CD8-positive, alpha-beta memory T cell (primary cell): ENCODE measurements around the gene STK31. TPM values are rescaled to one million over a fixed set of nuclear protein-coding genes. Genes with fewer than 3 reads are reported as not detected.

Source experiments
- CTCF ChIA-PET: fragments of 350-600 bp; sonication (Branson Sonifier 250); formaldehyde crosslinking; loops from one replicate; lab custom pipeline; 2021; ENCODE audit warnings: antibody characterized with exemption; lab: Charles Lee
- POLR2A ChIA-PET: fragments of 350-600 bp; sonication (Branson Sonifier 250); formaldehyde crosslinking; loops from one replicate; lab custom pipeline; 2021; ENCODE audit warnings: antibody characterized with exemption; lab: Charles Lee
- DNase-seq, 5 donors: peaks; one replicate each; pipeline versions ENCODE4 v3.0.0 to v3.0.0-alpha.2; 2020 to 2022; ENCODE audit warnings: mixed read lengths in 1 of 5
- H3K27ac ChIP-seq: one replicate; pipeline ENCODE4 v1.7.0; 2013; ENCODE audit warnings: low read depth, mild to moderate bottlenecking, low read length, moderate library complexity
- H3K27me3 ChIP-seq: 2 replicates; pipeline ENCODE4 v1.7.0; 2013; ENCODE audit warnings: low read length, mild to moderate bottlenecking; ENCODE audit not compliant: insufficient read depth, poor library complexity, severe bottlenecking
- H3K36me3 ChIP-seq: 2 replicates; pipeline ENCODE4 v1.7.0; 2013; ENCODE audit warnings: mild to moderate bottlenecking, low read length, moderate library complexity; ENCODE audit not compliant: insufficient read depth
- H3K4me1 ChIP-seq: 2 replicates; pipeline ENCODE4 v1.7.0; 2013; ENCODE audit warnings: mild to moderate bottlenecking, low read length, moderate library complexity; ENCODE audit not compliant: insufficient read depth
- H3K4me3 ChIP-seq: 2 replicates; pipeline ENCODE4 v1.7.0; 2013; ENCODE audit warnings: mild to moderate bottlenecking, low read length
- H3K9me3 ChIP-seq: 2 replicates; pipeline ENCODE4 v1.7.0; 2013; ENCODE audit warnings: mild to moderate bottlenecking, low read length
- H3K27ac Mint-ChIP-seq, 8 donors: one replicate each; pipeline ENCODE4 v1.8.0; 2020 to 2021; ENCODE audit warnings: mixed read lengths in 8 of 8, mild to moderate bottlenecking in 6 of 8, inconsistent platforms in 3 of 8, moderate library complexity in 3 of 8
- H3K27me3 Mint-ChIP-seq, 2 donors: one replicate each; pipeline ENCODE4 v1.8.0; 2020 to 2021; ENCODE audit warnings: mixed read lengths in 2 of 2, mild to moderate bottlenecking in 1 of 2, moderate library complexity in 1 of 2
- H3K36me3 Mint-ChIP-seq, 3 donors: one replicate each; pipeline ENCODE4 v1.8.0; 2020 to 2021; ENCODE audit warnings: mixed read lengths in 3 of 3, inconsistent platforms in 1 of 3, mild to moderate bottlenecking in 1 of 3
- H3K4me1 Mint-ChIP-seq, 3 donors: one replicate each; pipeline ENCODE4 v1.8.0; 2020 to 2021; ENCODE audit warnings: mixed read lengths in 3 of 3, inconsistent platforms in 1 of 3, mild to moderate bottlenecking in 1 of 3
- H3K4me3 Mint-ChIP-seq, 7 donors: one replicate each; pipeline ENCODE4 v1.8.0; 2020 to 2021; ENCODE audit warnings: mixed read lengths in 7 of 7, mild to moderate bottlenecking in 6 of 7, moderate library complexity in 4 of 7, inconsistent platforms in 2 of 7
- H3K9me3 Mint-ChIP-seq, 5 donors: one replicate each; pipeline ENCODE4 v1.8.0; 2020 to 2022; ENCODE audit warnings: mixed read lengths in 5 of 5, mild to moderate bottlenecking in 3 of 5, moderate library complexity in 2 of 5, inconsistent platforms in 1 of 5
- polyA plus RNA-seq: library from polyadenylated mRNA; unstranded; fragments of 300-500 nt; fragmentation: Illumina TruSeq; gene quantifications from one replicate; pipeline ENCODE4 v1.2.3, GENCODE V29; 2021
- total RNA-seq, 2 experiments: library from RNA; stranded (reverse); gene quantifications; one replicate each; pipeline ENCODE4 v1.2.3, GENCODE V29; 2021

Gene STK31
- total and polyA plus RNA-seq, 3 experiments from 2014 or later: 0.07 to 0.15 (median 0.11) TPM

GRCh38 chr7:23696916-23697441 lies 13.0 kb upstream of the STK31 start:
- Histone ChIP-seq H3K4me1 (no peaks in the 10 kb centered on the region), H3K4me3 (no peak overlapping the region), H3K27ac (no peak overlapping the region), H3K27me3 (no peaks in the 10 kb centered on the region), H3K9me3 (no peaks in the 10 kb centered on the region), H3K36me3 (no peaks in the 10 kb centered on the region)
- Mint-ChIP-seq H3K4me1 (peaks cover 2 to 5% (median 3%) of the 10 kb centered on the region in 3 donors), H3K36me3 (peaks cover 10 to 33% (median 15%) of the 10 kb centered on the region in 3 donors), H3K4me3 (peak overlapping the region in 1 of 7 donors; percentile 67), H3K27ac (no peak overlapping the region), H3K9me3 (no peaks in the 10 kb centered on the region), H3K27me3 (no peaks in the 10 kb centered on the region)
- peak; percentile 27 to 69 (median 32) for DNase-seq
- ChIA-PET POLR2A (no interaction called here), CTCF (interaction anchor here (0.6 to 4.1 kb wide), 17 partner anchors 11 to 891 kb away, joined by 3 to 29 read pairs (median 4); partner anchors contain the start of genes FAM221A and STK31)

DNA sequence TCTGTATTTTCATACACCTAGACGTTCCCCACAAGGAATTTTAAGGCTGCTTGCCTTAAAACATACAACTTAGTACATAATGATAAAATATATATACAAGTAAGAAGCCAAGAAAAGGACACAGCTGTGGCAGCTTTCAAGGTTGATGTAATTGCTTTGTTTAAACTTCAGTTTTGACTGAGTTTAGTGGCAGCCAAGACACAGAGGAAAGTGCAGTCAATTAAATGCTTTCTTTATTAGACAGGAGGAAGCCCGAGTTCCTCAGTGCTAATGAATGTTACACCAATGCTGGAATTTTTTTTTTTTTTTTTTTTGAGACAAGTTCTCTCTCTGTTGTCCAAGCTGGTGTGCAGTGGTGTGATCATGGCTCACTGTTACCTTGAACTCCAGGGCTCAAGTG lies 11.2 kb upstream of the STK31 start:
- H3K36me3 Mint-ChIP-seq: peaks cover 14 to 32% (median 18%) of the 10 kb centered on the region in 3 donors
- Histone ChIP-seq H3K27me3 (no peaks in the 10 kb centered on the region), H3K27ac (no peak overlapping the region), H3K4me1 (no peaks in the 10 kb centered on the region), H3K9me3 (no peaks in the 10 kb centered on the region), H3K36me3 (no peaks in the 10 kb centered on the region), H3K4me3 (no peak overlapping the region)
- H3K4me1 Mint-ChIP-seq: peaks cover 2 to 5% (median 3%) of the 10 kb centered on the region in 3 donors
- no peak for DNase-seq
- no peak overlapping the region for H3K27ac Mint-ChIP-seq
- H3K27me3 Mint-ChIP-seq: no peaks in the 10 kb centered on the region
- ChIA-PET CTCF (interaction anchor here (0.9 to 3.6 kb wide), 5 partner anchors 11 to 426 kb away, joined by 3 to 18 read pairs (median 3); partner anchors contain the start of gene STK31), POLR2A (no interaction called here)
- no peak overlapping the region for H3K4me3 Mint-ChIP-seq
- no peaks in the 10 kb centered on the region for H3K9me3 Mint-ChIP-seq

- Mint-ChIP-seq H3K9me3 (peaks cover 0 to 7% (median 4%) of the 10 kb centered on the region in 5 donors), H3K27me3 (peaks cover 0 to 2% of the 10 kb centered on the region in 2 donors), H3K4me3 (no peak overlapping the region), H3K27ac (no peak overlapping the region), H3K36me3 (peaks cover 20 to 37% (median 25%) of the 10 kb centered on the region in 3 donors), H3K4me1 (peaks cover 2 to 5% (median 3%) of the 10 kb centered on the region in 3 donors)
- no peak for DNase-seq
- Histone ChIP-seq H3K27ac (no peak overlapping the region), H3K9me3 (no peaks in the 10 kb centered on the region), H3K27me3 (no peaks in the 10 kb centered on the region), H3K36me3 (no peaks in the 10 kb centered on the region), H3K4me3 (no peak overlapping the region), H3K4me1 (no peaks in the 10 kb centered on the region)
- ChIA-PET CTCF (interaction anchor here (1.1 kb wide), 1 partner anchor 129 kb away, joined by 3 read pairs; no protein-coding TSS in a partner anchor), POLR2A (no interaction called here)
These were observed 10.0 kb upstream of the STK31 start for GRCh38 chr7:23700046-23700445.

GRCh38 chr7:23709081-23709750 lies 803 bp upstream of the STK31 start:
- ChIA-PET CTCF (interaction anchor here (0.6 to 5.3 kb wide), 6 partner anchors 12 to 946 kb away, joined by 3 to 31 read pairs (median 9); no protein-coding TSS in a partner anchor), POLR2A (no interaction called here)
- peaks cover 18 to 25% (median 20%) of the 10 kb centered on the region in 3 donors for H3K36me3 Mint-ChIP-seq
- Histone ChIP-seq H3K36me3 (no peaks in the 10 kb centered on the region), H3K4me3 (no peak overlapping the region), H3K27ac (no peak overlapping the region), H3K9me3 (peaks cover 9% of the 10 kb centered on the region), H3K4me1 (no peaks in the 10 kb centered on the region), H3K27me3 (no peaks in the 10 kb centered on the region)
- peaks cover 0 to 6% of the 10 kb centered on the region in 2 donors for H3K27me3 Mint-ChIP-seq
- no peaks in the 10 kb centered on the region for H3K4me1 Mint-ChIP-seq
- no peak overlapping the region for H3K27ac Mint-ChIP-seq
- no peak for DNase-seq
- peaks cover 12 to 15% (median 13%) of the 10 kb centered on the region in 5 donors for H3K9me3 Mint-ChIP-seq
- no peak overlapping the region for H3K4me3 Mint-ChIP-seq

GRCh38 chr7:23712368-23713284 lies 2.6 kb downstream of the STK31 start:
- H3K27me3 ChIP-seq: no peaks in the 10 kb centered on the region
- DNase-seq: peak in 2 of 5 donors; percentile 18 to 40
- Mint-ChIP-seq H3K4me1 (no peaks in the 10 kb centered on the region), H3K27me3 (peaks cover 0 to 4% of the 10 kb centered on the region in 2 donors), H3K4me3 (no peak overlapping the region), H3K27ac (no peak overlapping the region), H3K36me3 (no peaks in the 10 kb centered on the region), H3K9me3 (no peaks in the 10 kb centered on the region)
- H3K9me3 ChIP-seq: no peaks in the 10 kb centered on the region
- no peak overlapping the region for H3K4me3 ChIP-seq
- POLR2A ChIA-PET: no interaction called here
- H3K4me1 ChIP-seq: no peaks in the 10 kb centered on the region
- CTCF ChIA-PET: interaction anchor here (0.7 to 5.3 kb wide), 12 partner anchors 14 to 440 kb away, joined by 3 to 31 read pairs (median 4); no protein-coding TSS in a partner anchor
- H3K27ac ChIP-seq: no peak overlapping the region
- H3K36me3 ChIP-seq: no peaks in the 10 kb centered on the region

DNA sequence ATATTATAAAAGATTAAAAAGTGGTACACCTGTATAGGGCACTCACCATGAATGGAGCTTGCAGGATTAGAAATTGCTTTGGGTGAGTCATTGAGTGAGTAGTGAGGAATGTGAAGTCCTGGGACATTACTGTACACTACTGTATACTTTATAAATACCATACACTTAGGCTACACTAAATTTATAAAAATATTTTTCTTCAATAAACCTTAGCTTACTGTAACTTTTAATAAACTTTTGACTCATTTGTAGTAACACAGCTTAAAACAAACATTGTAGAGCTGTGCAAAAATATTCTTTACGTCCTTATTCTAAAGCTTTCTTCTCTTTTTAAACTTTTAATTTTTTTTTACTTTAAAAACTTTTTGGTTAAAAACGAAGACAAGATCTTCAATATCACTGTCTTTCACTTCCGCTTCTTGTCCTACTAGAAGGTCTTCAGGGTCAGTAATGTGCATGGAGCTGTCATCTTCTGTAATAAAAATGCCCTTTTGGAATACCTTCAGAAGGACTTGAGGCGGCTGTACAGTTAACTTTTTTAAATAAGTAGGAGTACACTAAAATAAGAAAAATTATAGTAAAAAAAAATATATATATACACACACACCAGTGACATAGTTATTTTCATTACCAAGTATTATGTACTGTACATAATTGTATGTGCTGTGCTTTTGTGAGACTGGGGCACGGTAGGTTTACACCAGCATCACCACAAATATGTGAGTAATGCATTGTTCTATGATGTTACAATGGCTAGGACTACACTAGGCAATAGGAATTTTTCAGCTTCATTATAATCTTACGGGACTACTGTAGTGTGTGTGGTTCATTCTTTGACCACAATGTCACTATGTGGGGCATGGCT lies 3.5 kb downstream of the STK31 start:
- POLR2A ChIA-PET: no interaction called here
- Histone ChIP-seq H3K27me3 (no peaks in the 10 kb centered on the region), H3K9me3 (no peaks in the 10 kb centered on the region), H3K36me3 (no peaks in the 10 kb centered on the region), H3K4me1 (no peaks in the 10 kb centered on the region), H3K27ac (no peak overlapping the region), H3K4me3 (no peak overlapping the region)
- Mint-ChIP-seq H3K4me3 (no peak overlapping the region), H3K4me1 (no peaks in the 10 kb centered on the region), H3K27me3 (peaks cover 0 to 4% of the 10 kb centered on the region in 2 donors), H3K9me3 (no peaks in the 10 kb centered on the region), H3K36me3 (no peaks in the 10 kb centered on the region), H3K27ac (no peak overlapping the region)
- CTCF ChIA-PET: interaction anchor here (0.8 to 2.6 kb wide), 6 partner anchors 15 to 440 kb away, joined by 3 to 15 read pairs (median 4); no protein-coding TSS in a partner anchor
- no peak for DNase-seq

DNA sequence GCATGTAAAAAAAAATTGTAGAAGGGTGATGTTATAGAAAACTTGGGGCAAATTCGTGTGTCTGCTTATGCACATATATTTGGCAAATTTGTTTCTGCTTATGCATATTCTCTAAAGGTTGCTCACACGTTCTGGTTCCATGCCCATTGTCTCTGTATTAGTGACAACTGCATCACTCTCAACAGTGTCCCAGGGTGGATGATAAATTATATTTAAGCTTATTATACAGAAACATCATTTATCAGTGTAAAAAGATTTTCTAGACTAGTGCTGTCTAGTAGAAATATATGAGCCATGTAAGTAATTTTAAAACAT lies 4.1 kb downstream of the STK31 start:
- DNase-seq: no peak
- Histone ChIP-seq H3K9me3 (no peaks in the 10 kb centered on the region), H3K27ac (no peak overlapping the region), H3K36me3 (no peaks in the 10 kb centered on the region), H3K4me3 (no peak overlapping the region), H3K4me1 (no peaks in the 10 kb centered on the region), H3K27me3 (no peaks in the 10 kb centered on the region)
- ChIA-PET CTCF (interaction anchor here (1.1 to 2.6 kb wide), 5 partner anchors 17 to 440 kb away, joined by 3 to 15 read pairs (median 4); no protein-coding TSS in a partner anchor), POLR2A (no interaction called here)
- no peaks in the 10 kb centered on the region for H3K4me1 Mint-ChIP-seq
- no peak overlapping the region for H3K27ac Mint-ChIP-seq
- peaks cover 0 to 4% of the 10 kb centered on the region in 2 donors for H3K27me3 Mint-ChIP-seq
- no peaks in the 10 kb centered on the region for H3K36me3 Mint-ChIP-seq
- no peaks in the 10 kb centered on the region for H3K9me3 Mint-ChIP-seq
- H3K4me3 Mint-ChIP-seq: no peak overlapping the region
